ENCODE data around the gene CAMSAP2.

CAMSAP2 gene

GRCh38 chr1:200714504-200715187 lies 24.0 kb upstream of the CAMSAP2 start:
- ChIA-PET POLR2A (ENCODE audit: low non-redundant PET) (no interaction called here), CTCF (no interaction called here)
- no peak for TF ChIP-seq CTCF (conservative IDR thresholded peaks at IDR 0.05; ENCODE audit: low read depth)
- DNase-seq (ENCODE audit: low spot score): no peak
- no peak overlapping the region for H3K27ac ChIP-seq

- ChIA-PET POLR2A (ENCODE audit: low non-redundant PET) (interaction anchor here (0.5 kb wide), 1 partner anchor 98 kb away, joined by 3 read pairs; no protein-coding TSS in a partner anchor), CTCF (interaction anchor here (1.1 kb wide), 1 partner anchor 10 kb away, joined by 4 read pairs; no protein-coding TSS in a partner anchor)
- H3K27ac ChIP-seq: no peak overlapping the region
- TF ChIP-seq CTCF (conservative IDR thresholded peaks at IDR 0.05; ENCODE audit: low read depth): no peak
- no peak for DNase-seq (ENCODE audit: low spot score)
Observed at GRCh38 chr1:200720199-200720598, 18.5 kb upstream of the CAMSAP2 start.

- DNase-seq (ENCODE audit: low spot score): no peak
- CTCF ChIA-PET: interaction anchor here (0.6 kb wide), 2 partner anchors 62 to 393 kb away, joined by 3 to 6 read pairs; no protein-coding TSS in a partner anchor
- no peak for TF ChIP-seq CTCF (conservative IDR thresholded peaks at IDR 0.05; ENCODE audit: low read depth)
- POLR2A ChIA-PET (ENCODE audit: low non-redundant PET): no interaction called here
- no peak overlapping the region for H3K27ac ChIP-seq
Observed at GRCh38 chr1:200724064-200724463, 14.6 kb upstream of the CAMSAP2 start.

- DNase-seq (ENCODE audit: low spot score): no peak
- TF ChIP-seq CTCF (conservative IDR thresholded peaks at IDR 0.05; ENCODE audit: low read depth): no peak
- ChIA-PET POLR2A (ENCODE audit: low non-redundant PET) (no interaction called here), CTCF (interaction anchor here (0.7 to 1.1 kb wide), 2 partner anchors 9 to 86 kb away, joined by 3 to 5 read pairs; no protein-coding TSS in a partner anchor)
- no peak overlapping the region for H3K27ac ChIP-seq
Observed at GRCh38 chr1:200727257-200727656, 11.4 kb upstream of the CAMSAP2 start.

- POLR2A ChIA-PET (ENCODE audit: low non-redundant PET): no interaction called here
- H3K27ac ChIP-seq: no peak overlapping the region
- no peak for TF ChIP-seq CTCF (conservative IDR thresholded peaks at IDR 0.05; ENCODE audit: low read depth)
- DNase-seq (ENCODE audit: low spot score): no peak
- CTCF ChIA-PET: interaction anchor here (1.1 to 1.8 kb wide), 2 partner anchors 9 to 21 kb away, joined by 3 to 4 read pairs; no protein-coding TSS in a partner anchor
Observed at GRCh38 chr1:200729863-200730262, 8.8 kb upstream of the CAMSAP2 start.

GRCh38 chr1:200731654-200732332 lies 6.9 kb upstream of the CAMSAP2 start:
- DNase-seq (ENCODE audit: low spot score): no peak
- ChIA-PET POLR2A (ENCODE audit: low non-redundant PET) (no interaction called here), CTCF (no interaction called here)
- H3K27ac ChIP-seq: no peak overlapping the region
- TF ChIP-seq CTCF (conservative IDR thresholded peaks at IDR 0.05; ENCODE audit: low read depth): no peak
